Keratinocyte (primary cell): Measurements from ENCODE around the gene VILL. TPM values are rescaled to one million over a fixed set of nuclear protein-coding genes. Genes with fewer than 3 reads are reported as not detected.

Experiments used
- DNase-seq: peaks from one replicate; pipeline ENCODE4 v3.0.0-alpha.2; 2011; ENCODE audit warnings: low read depth, missing footprints, low spot score
- FAIRE-seq: peaks from 2 replicates; lab custom pipeline; 2011; peaks lifted over from hg19 to GRCh38; lab: Jason Lieb, UNC
- H2AFZ ChIP-seq: 2 replicates; pipeline ENCODE4 v1.6.0; 2012; ENCODE audit warnings: low read length, control low read depth, inconsistent platforms; ENCODE audit not compliant: control insufficient read depth
- H3K27ac ChIP-seq: 2 replicates; pipeline ENCODE4 v1.5.1; 2011; ENCODE audit warnings: low read length; ENCODE audit not compliant: control insufficient read depth, insufficient read depth
- H3K27me3 ChIP-seq: 3 replicates; pipeline ENCODE4 v1.6.0; 2011; ENCODE audit warnings: low read length; ENCODE audit not compliant: control insufficient read depth, insufficient read depth; ENCODE audit errors: extremely low read depth
- H3K36me3 ChIP-seq, 2 experiments: 2 replicates in 1 of 2; 3 replicates in 1 of 2; pipeline ENCODE4 v1.5.1; 2011; ENCODE audit warnings: low read length in 2 of 2, mild to moderate bottlenecking in 1 of 2; ENCODE audit not compliant: control insufficient read depth in 2 of 2, insufficient read depth in 2 of 2; ENCODE audit errors: extremely low read depth in 1 of 2
- H3K4me1 ChIP-seq: 3 replicates; pipeline ENCODE4 v1.5.1; 2011; ENCODE audit warnings: low read length; ENCODE audit not compliant: control insufficient read depth, insufficient read depth; ENCODE audit errors: extremely low read depth
- H3K4me2 ChIP-seq: 3 replicates; pipeline ENCODE4 v1.6.0; 2011; ENCODE audit warnings: low read depth, low read length; ENCODE audit not compliant: control insufficient read depth, insufficient read depth; ENCODE audit errors: extremely low read depth
- H3K4me3 ChIP-seq, 3 experiments: fragments of 200-600 bp in 1 of 3; sonication (generic) in 1 of 3; 2 replicates in 2 of 3; 3 replicates in 1 of 3; pipeline ENCODE4 v1.5.1; 2011 to 2016; ENCODE audit warnings: low read length in 3 of 3, mild to moderate bottlenecking in 3 of 3, control low read depth in 2 of 3, inconsistent platforms in 1 of 3, low read depth in 1 of 3, mixed read lengths in 1 of 3, mixed run types in 1 of 3, moderate library complexity in 1 of 3; ENCODE audit not compliant: control insufficient read depth in 2 of 3, insufficient read depth in 2 of 3; ENCODE audit errors: extremely low read depth in 1 of 3
- H3K79me2 ChIP-seq: 2 replicates; pipeline ENCODE4 v1.6.0; 2012; ENCODE audit warnings: low read length; ENCODE audit not compliant: control insufficient read depth, insufficient read depth
- H3K9ac ChIP-seq: 3 replicates; pipeline ENCODE4 v1.6.0; 2011; ENCODE audit warnings: low read length; ENCODE audit not compliant: control insufficient read depth, insufficient read depth; ENCODE audit errors: extremely low read depth
- H3K9me1 ChIP-seq: 3 replicates; pipeline ENCODE4 v1.6.0; 2011; ENCODE audit warnings: low read length; ENCODE audit not compliant: control insufficient read depth, insufficient read depth; ENCODE audit errors: extremely low read depth
- H3K9me3 ChIP-seq: 2 replicates; pipeline ENCODE4 v1.5.1; 2012; ENCODE audit warnings: low read depth, low read length; ENCODE audit not compliant: control insufficient read depth
- H4K20me1 ChIP-seq: 3 replicates; pipeline ENCODE4 v1.6.0; 2011; ENCODE audit warnings: low read length; ENCODE audit not compliant: control insufficient read depth, insufficient read depth; ENCODE audit errors: extremely low read depth
- EZH2 ChIP-seq: IDR thresholded peaks from one replicate; pipeline ENCODE4 v1.6.1; 2012; ENCODE audit warnings: inconsistent platforms, mild to moderate bottlenecking, low read length, moderate library complexity
- dilution Hi-C: fragments of 300-500 bp; cut with MboI; formaldehyde crosslinking; loops from one replicate; pipeline ENCODE4 v1.7.0; 2020; ENCODE audit warnings: low sequenced_read_pairs; ENCODE audit not compliant: extremely low pct_ligation_motif_present
- polyA plus RNA-seq, 5 experiments: library from polyadenylated mRNA; depleted of rRNA in 3 of 5; stranded (reverse) in 3 of 5; stranded (forward) in 1 of 5; unstranded in 1 of 5; fragments of >200 nt; gene quantifications; 1 replicate in 1 of 5; 2 replicates in 3 of 5; 3 replicates in 1 of 5; pipeline versions ENCODE4 v1.2.1 to v1.2.3, GENCODE V29; 2011 to 2012; ENCODE audit warnings: missing spikeins in 2 of 5, low read depth in 1 of 5, low replicate concordance in 1 of 5
- TF ChIP-seq, protein P1 (sequence below), 3 experiments: IDR thresholded peaks in 1 of 3; conservative IDR thresholded peaks in 1 of 3; optimal IDR thresholded peaks in 1 of 3; 2 replicates in 2 of 3; 3 replicates in 1 of 3; pipeline versions ENCODE3 to v1.5.1; 2011; ENCODE audit warnings: low read length in 3 of 3, mild to moderate bottlenecking in 3 of 3, moderate library complexity in 2 of 3, control low read depth in 1 of 3, inconsistent platforms in 1 of 3; ENCODE audit not compliant: insufficient read depth in 2 of 3; ENCODE audit errors: extremely low read depth in 1 of 3

Gene VILL
- polyA plus RNA-seq, 1 donor (not counting 4 experiments of a cell fraction or from before 2014, with no cell fraction given) = 2.1 TPM

DNA sequence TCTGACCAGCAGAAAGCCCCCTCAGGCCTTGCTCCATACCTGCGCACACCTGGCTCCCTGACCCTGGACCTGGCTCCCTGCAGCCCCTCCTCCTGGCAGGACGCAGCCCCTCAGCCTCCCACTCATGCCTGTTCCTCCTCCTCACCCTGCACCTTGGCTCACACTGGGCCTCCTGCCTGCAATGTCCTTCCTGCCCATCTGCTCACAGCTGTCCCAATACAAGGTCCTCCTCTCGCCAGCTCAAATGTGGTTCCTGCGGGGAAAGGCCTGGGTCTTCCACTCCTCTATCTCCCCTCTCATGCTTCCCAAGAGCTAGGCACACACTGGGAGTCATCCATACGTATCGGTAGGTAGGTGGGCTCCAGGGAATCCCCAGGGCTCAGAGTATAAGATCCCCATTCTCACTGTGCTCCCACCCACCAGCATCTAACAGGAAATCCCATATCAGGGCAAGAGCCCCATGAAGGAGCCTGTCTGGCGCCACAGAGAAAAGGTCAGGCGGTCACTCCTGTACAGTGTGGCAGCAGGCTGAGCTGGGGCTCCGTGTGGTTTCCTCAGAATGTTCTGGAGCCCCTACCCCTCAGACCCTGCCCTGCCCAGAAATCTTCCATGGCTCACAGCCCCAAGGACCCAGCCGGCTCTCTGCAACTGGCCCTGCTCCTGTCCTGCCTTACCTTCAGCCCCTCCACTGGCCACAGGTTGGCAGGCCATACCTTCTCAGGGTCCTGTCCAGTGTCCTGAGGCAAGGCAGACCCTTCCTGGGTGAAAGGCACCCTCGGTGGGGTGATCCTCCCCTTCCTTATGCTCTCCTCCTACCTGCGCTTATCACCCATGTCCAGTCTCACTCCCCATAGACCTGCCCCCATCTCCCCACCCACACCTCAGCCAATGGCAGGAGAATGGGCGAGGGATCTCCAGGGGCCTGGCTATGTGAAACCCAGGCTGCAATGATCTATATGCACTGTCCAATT is 28.0 kb downstream of the VILL start:
- dilution Hi-C loops = no loop called here
- no peaks in the 10 kb centered on the region for H3K4me1 ChIP-seq
- FAIRE-seq (no peak), DNase-seq (no peak)
- no peak overlapping the region for H2AFZ ChIP-seq
- peaks cover 4% of the 10 kb centered on the region for H3K9me3 ChIP-seq
- H3K9me1 ChIP-seq = no peaks in the 10 kb centered on the region
- TF ChIP-seq, protein P1, sequence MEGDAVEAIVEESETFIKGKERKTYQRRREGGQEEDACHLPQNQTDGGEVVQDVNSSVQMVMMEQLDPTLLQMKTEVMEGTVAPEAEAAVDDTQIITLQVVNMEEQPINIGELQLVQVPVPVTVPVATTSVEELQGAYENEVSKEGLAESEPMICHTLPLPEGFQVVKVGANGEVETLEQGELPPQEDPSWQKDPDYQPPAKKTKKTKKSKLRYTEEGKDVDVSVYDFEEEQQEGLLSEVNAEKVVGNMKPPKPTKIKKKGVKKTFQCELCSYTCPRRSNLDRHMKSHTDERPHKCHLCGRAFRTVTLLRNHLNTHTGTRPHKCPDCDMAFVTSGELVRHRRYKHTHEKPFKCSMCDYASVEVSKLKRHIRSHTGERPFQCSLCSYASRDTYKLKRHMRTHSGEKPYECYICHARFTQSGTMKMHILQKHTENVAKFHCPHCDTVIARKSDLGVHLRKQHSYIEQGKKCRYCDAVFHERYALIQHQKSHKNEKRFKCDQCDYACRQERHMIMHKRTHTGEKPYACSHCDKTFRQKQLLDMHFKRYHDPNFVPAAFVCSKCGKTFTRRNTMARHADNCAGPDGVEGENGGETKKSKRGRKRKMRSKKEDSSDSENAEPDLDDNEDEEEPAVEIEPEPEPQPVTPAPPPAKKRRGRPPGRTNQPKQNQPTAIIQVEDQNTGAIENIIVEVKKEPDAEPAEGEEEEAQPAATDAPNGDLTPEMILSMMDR (optimal IDR thresholded peaks at IDR 0.05 in 1 of 3, IDR thresholded peaks at IDR 0.05 in 1 of 3, conservative IDR thresholded peaks at IDR 0.05 in 1 of 3; ENCODE audit: extremely low read depth in 1 of 3, insufficient read depth in 2 of 3, low read length in 3 of 3) = no peak
- TF ChIP-seq EZH2 = no peak
- no peak overlapping the region for H3K9ac ChIP-seq
- H3K4me3 ChIP-seq = no peak overlapping the region
- peaks cover 13 to 27% of the 10 kb centered on the region in 2 experiments for H3K36me3 ChIP-seq
- H3K27me3 ChIP-seq = no peaks in the 10 kb centered on the region
- H3K79me2 ChIP-seq = no peaks in the 10 kb centered on the region
- no peak overlapping the region for H3K27ac ChIP-seq
- H4K20me1 ChIP-seq = no peaks in the 10 kb centered on the region
- no peak overlapping the region for H3K4me2 ChIP-seq

DNA sequence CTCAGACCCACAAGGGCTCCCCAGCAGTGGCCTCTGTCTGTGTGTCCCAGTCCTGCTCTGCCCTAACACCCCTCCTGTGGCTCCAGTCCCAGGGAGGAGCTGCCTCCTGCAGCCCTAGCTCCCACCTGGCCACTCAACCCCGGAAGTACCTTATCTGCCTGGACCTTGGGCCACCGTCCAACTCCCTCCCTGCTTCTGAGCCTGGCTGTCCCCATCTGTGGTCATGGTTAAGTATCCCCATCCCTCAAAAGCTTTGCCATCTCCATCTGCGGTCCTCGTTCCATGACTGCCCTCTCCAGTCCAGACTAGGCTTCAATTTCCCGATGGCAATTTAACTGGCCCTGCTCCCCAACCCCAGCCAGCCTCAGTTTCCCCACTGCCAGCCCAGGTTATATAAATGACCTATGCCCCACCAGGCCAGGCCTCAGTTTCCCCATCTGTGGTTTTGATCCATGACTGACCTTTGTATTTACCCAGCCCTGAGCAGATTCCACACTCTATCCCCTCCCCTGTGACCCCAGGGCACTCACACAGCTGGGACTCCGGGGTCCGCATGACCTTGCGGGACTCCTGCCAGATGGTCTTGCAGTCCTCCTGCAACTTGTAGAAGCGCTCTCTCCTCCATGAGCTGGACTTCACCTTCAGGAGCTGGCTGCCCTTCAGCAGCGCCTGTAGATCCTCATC is 29.2 kb downstream of the VILL start:
- no peak overlapping the region for H3K4me3 ChIP-seq
- no peaks in the 10 kb centered on the region for H3K9me1 ChIP-seq
- no peaks in the 10 kb centered on the region for H4K20me1 ChIP-seq
- FAIRE-seq (no peak), DNase-seq (no peak)
- peaks cover 13 to 27% of the 10 kb centered on the region in 2 experiments for H3K36me3 ChIP-seq
- no peak overlapping the region for H3K4me2 ChIP-seq
- H3K27me3 ChIP-seq = no peaks in the 10 kb centered on the region
- H3K27ac ChIP-seq = no peak overlapping the region
- H3K79me2 ChIP-seq = peaks cover 2% of the 10 kb centered on the region
- H3K4me1 ChIP-seq = peaks cover 4% of the 10 kb centered on the region
- no peak overlapping the region for H2AFZ ChIP-seq
- dilution Hi-C loops = no loop called here
- peaks cover 4% of the 10 kb centered on the region for H3K9me3 ChIP-seq
- H3K9ac ChIP-seq = no peak overlapping the region
- TF ChIP-seq, protein P1 (optimal IDR thresholded peaks at IDR 0.05 in 1 of 3, IDR thresholded peaks at IDR 0.05 in 1 of 3, conservative IDR thresholded peaks at IDR 0.05 in 1 of 3; ENCODE audit: extremely low read depth in 1 of 3, insufficient read depth in 2 of 3, low read length in 3 of 3) = no peak
- TF ChIP-seq EZH2 = no peak
